ENCODE data around the gene B3GNT8.

- TF ChIP-seq CTCF (IDR thresholded peaks at IDR 0.05) (no peak), POLR2AphosphoS5 (IDR thresholded peaks at IDR 0.05; ENCODE audit: insufficient read depth in 1 of 2, low read depth in 1 of 2) (no peak), POLR2A (IDR thresholded peaks at IDR 0.05) (no peak)
Observed at GRCh38 chr19:41426116-41426841, 895 bp downstream of the B3GNT8 start.

All from vagina (tissue), 2 donors.